Measurements from ENCODE around the gene DCLK1.

Gene DCLK1

DNA sequence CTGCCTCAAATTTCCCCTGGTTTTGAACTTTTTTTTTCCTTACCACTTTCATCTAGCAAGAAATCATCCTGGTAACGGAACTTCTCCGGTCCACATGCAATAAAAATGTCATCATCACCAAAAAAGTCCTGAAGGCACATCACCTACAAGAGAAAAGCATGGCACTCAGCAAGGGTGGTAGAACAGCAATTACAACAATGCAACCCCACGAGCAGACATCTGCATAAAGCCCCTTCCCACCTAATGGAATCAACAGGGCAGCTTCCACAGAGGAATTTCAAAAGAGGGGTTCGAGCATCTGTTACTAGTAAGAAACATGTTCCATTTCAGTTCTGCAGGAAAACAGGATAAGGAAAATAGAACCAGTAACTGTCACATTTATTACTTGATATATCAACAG lies 183.9 kb downstream of the DCLK1 start:
- no peak for DNase-seq (ENCODE audit: low read depth)

- no peak for DNase-seq (ENCODE audit: low read depth)
These were observed 185.8 kb downstream of the DCLK1 start for GRCh38 chr13:35945368-35945767.

DNA sequence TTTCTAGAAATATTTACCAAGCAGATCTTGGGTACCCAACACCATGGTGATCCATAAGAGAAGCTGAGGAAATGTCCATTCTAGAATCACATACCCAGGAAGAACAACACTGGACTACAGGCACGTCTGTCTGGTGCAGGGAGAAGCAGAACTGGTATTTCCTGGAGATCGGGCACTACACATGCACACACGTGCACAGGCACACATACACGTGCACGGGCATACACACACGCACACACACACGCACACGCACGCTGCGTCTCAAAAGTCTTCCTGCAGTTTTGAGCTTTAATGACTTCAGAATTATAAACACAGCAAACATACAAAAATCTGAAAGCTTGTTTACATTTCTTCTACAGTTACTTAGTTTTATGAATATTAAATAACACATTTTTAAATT lies 189.8 kb downstream of the DCLK1 start:
- no peak for DNase-seq (ENCODE audit: low read depth)

GRCh38 chr13:35940734-35941133 lies 190.4 kb downstream of the DCLK1 start:
- no peak for DNase-seq (ENCODE audit: low read depth)

DNA sequence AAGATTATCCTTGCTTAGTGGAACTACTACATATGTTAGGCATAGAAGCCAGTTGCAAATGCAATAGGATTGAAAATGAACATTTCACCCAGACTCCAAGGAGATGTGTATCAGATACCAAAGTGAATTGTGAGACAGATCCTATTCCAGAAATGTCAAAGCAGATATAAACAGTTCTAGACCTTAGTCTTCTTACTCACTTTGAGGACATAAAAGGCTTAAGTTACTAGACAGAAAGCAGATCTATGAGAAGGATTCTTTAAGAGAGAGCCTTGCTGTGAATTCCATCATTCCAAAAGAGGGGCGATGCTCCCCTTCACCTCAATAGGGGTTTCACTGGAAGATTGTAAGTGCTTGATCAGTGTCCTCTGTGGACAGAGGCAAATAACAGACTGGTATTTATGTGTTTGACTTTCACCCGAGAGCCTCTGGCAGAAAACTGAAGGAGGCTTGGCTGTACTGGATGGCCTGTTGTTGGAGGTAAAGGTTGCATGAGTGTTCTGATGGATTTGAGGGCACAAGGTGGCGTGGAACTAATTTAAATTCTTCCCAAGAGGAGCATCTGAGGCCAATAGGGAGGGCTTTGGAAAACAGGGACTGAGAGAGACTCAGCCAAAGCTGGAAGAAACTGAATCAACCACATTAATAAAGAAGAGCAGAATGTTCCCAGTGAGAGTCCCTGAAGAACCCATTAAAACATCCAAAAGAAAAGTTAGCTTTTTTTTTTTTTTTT lies 194.8 kb downstream of the DCLK1 start:
- DNase-seq (ENCODE audit: low read depth): no peak

DNA sequence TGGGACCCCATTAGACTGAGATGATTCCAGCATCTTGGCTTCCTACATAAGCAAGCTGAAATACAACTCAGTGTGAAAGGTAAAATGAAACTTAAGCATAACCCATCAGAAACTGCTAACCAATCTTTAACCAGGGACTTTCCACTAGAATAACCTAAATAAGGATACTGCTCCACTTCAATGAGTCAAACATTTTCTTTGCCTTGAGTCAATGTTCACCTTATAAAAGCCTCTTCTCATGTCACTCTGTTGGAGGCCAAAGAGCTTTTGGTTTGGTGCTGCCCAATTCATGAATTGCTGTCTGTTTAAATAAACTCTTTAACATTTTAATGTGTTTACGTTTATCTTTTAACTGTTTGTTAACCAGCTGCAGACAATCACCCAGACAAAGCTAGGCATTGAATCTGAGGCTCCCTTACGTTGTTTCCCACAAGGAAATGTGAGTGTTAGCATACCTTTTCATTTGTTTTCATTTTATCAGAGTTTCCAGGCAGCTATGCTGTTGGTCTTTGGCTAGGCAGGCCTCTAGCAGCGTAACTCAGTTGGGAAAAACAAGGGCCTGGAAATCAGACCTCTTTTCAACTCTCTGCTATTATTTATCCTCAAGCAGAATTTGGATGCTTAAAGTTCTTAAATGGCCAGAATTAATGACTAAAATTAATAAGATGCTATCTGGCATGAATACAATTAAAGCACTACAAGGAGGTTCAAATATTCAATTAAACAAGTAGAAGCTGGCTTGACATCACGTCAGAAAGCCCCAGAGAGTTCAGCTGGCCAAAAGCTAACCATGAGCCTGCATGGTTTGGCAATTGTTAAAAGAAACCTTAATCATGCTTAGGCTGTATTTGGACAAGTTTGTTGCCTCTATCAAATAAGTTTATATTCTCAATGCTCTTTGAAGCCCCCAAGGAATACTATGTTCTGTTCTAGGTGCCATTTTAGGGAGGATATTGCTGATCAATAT lies 200.2 kb downstream of the DCLK1 start:
- no peak for DNase-seq (ENCODE audit: low read depth)

GRCh38 chr13:35927567-35928021 lies 203.6 kb downstream of the DCLK1 start:
- DNase-seq (ENCODE audit: low read depth): no peak

DNA sequence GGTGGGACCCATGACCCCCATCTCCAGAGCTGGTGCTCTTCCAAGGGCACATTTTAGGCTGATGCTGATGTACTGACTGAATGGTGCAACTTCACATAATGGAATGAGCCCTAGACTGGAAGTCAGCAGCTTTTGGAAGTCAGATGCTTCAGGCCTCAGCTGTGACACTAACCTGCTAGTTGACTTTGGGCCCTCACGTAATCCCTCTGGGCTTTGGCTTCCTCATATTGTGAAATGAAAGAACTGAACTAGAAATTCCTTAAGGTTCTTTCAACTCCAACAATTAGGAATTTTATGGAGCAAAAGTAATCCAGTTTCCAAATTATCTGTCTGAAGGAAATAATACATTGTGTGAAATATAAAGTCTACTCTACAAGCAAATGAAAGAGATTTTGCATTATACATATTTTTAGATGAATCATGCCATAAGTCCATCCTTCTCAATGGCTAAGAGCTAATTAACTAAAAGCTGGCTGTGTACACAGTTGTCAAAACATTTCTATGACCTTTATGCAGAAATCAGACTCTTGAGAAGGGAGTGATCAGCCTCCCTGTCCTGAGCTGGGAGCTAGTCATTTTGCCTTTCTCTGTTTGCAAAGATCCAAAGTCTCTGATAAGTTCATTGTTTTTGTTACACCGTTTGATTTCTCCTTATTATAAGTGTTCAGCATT lies 204.2 kb downstream of the DCLK1 start:
- DNase-seq (ENCODE audit: low read depth): no peak

- no peak for DNase-seq (ENCODE audit: low read depth)
These were observed 205.5 kb downstream of the DCLK1 start for GRCh38 chr13:35925669-35926068.

GRCh38 chr13:35923347-35923746 lies 207.8 kb downstream of the DCLK1 start:
- DNase-seq (ENCODE audit: low read depth): no peak

GRCh38 chr13:35920816-35921215 lies 210.4 kb downstream of the DCLK1 start:
- no peak for DNase-seq (ENCODE audit: low read depth)

GRCh38 chr13:35917942-35918645 lies 213.1 kb downstream of the DCLK1 start:
- no peak for DNase-seq (ENCODE audit: low read depth)

GRCh38 chr13:35917252-35917941 lies 213.8 kb downstream of the DCLK1 start:
- DNase-seq (ENCODE audit: low read depth): no peak

DNA sequence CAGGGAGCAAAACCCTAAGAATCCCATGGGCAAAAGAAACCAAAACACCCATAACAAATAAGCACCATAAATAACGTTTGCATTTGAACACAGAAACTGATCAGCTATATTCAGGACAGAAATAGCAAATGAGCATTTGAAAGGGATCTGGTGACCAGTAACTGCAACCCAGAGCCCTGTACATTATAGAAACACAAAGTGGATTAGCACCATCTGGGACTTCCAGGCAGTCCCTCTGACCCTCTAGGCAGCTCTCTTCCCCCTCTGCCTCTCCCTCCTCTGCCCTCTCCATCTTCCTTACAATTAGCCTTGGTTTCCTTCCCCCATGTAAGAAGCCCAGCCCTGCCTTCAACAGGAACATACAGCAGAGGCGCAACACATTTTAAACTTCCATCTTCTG lies 215.0 kb downstream of the DCLK1 start:
- no peak for DNase-seq (ENCODE audit: low read depth)

DNA sequence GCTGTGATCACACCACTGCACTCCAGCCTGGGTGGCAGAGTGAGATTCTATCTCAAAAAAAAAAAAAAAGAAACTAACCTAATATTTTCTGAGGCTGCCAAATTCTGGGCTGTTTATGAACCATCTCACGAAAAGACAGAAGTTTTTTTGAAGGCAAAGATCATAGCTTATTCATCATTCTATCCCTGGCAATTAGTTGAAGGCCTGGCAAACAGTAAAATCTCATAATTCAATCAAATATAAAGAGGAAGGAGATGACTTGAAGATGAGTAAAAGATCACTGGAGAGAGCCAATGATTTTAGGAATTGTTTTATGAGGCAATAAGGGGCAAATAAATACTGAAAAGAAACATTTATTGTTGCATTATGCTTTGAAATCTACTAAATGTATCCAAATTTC lies 216.5 kb downstream of the DCLK1 start:
- no peak for DNase-seq (ENCODE audit: low read depth)

DNA sequence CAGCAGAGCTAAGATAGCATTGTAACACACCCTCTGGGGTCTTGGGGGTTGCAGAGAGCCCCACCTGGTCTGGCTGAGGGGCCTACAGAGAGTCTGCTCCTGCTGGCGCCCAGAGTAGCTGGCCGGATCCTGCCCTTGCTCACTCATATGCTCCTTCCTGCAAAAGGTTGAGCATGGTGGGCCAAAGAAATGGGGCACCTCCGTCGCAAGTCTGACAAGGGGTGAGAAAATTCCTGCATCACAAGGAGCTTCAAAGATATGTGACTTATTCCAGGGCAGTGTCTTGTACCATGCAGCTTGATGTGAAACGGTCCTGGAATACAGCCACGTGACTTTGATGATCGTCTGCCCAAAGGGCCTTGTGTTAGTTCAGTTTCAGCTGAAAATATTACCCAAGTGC lies 218.3 kb downstream of the DCLK1 start:
- no peak for DNase-seq (ENCODE audit: low read depth)

GRCh38 chr13:35909837-35910540 lies 221.2 kb downstream of the DCLK1 start:
- DNase-seq (ENCODE audit: low read depth): no peak

GRCh38 chr13:35909091-35909490 lies 222.1 kb downstream of the DCLK1 start:
- DNase-seq (ENCODE audit: low read depth): no peak

- DNase-seq (ENCODE audit: low read depth): no peak
These were observed 223.0 kb downstream of the DCLK1 start for GRCh38 chr13:35908226-35908625.

- DNase-seq (ENCODE audit: low read depth): no peak
These were observed 224.5 kb downstream of the DCLK1 start for GRCh38 chr13:35906636-35907035.

DNA sequence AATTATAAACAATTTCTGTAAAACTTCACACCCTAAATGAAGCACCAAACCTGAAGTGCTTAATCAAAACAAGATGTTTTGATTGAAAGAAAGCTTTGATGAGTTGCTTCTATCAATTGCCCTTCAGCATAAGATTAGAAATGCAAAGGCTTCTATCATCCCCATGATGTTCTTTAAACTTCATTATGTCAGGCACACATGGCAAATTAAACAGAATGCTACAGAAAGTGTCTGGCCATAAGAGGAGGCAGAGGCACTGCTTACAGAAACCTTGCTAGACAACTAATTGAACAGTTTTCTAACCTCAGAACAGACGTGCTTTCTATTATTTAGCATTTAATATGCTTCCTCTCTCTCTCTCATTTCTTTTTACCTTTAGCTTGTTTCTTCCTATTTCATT lies 228.1 kb downstream of the DCLK1 start:
- no peak for DNase-seq (ENCODE audit: low read depth)

All from activated T-cell treated with anti-CD3 and anti-CD28 coated beads for 48 hours (primary cell).